SU-DHL-6 (cell line): ENCODE results near the gene PTPN14.

Experiments
- H2AFZ ChIP-seq: fragments of 200-600 bp; sonication (generic); 2 replicates; pipeline ENCODE4 v1.6.1; 2014; ENCODE audit warnings: low read depth, mild to moderate bottlenecking, moderate library complexity, mixed read lengths, antibody characterized with exemption, low read length; ENCODE audit not compliant: severe bottlenecking
- H3F3A ChIP-seq: fragments of 200-600 bp; shearing (Covaris generic); 2 replicates; pipeline ENCODE4 v1.6.0; 2016; ENCODE audit warnings: antibody characterized with exemption, mild to moderate bottlenecking; ENCODE audit not compliant: insufficient read depth
- H3K27ac ChIP-seq: fragments of 200-600 bp; sonication (generic); 2 replicates; pipeline ENCODE4 v1.5.1; 2016; ENCODE audit warnings: low read depth, mild to moderate bottlenecking, low read length, moderate library complexity, mixed read lengths
- H3K27me3 ChIP-seq: fragments of 200-600 bp; sonication (generic), shearing (Covaris generic); 2 replicates; pipeline ENCODE4 v1.6.0; 2014; ENCODE audit warnings: mild to moderate bottlenecking, low read length
- H3K36me3 ChIP-seq: fragments of 200-600 bp; sonication (generic); 2 replicates; pipeline ENCODE4 v1.6.1; 2014; ENCODE audit warnings: mild to moderate bottlenecking, low read length, mixed read lengths
- H3K4me2 ChIP-seq: fragments of 300-600, 200-600 bp; shearing (Covaris generic), sonication (generic); 2 replicates; pipeline ENCODE4 v1.6.0; 2014; ENCODE audit warnings: low read length, low read depth, mild to moderate bottlenecking; ENCODE audit not compliant: poor library complexity, severe bottlenecking
- H3K4me3 ChIP-seq: fragments of 200-600 bp; sonication (generic); 2 replicates; pipeline ENCODE4 v1.5.1; 2014; ENCODE audit warnings: antibody characterized with exemption, low read length, mild to moderate bottlenecking, mixed read lengths; ENCODE audit not compliant: insufficient read depth, poor library complexity, severe bottlenecking
- H3K79me2 ChIP-seq: fragments of 200-600 bp; sonication (generic); 2 replicates; pipeline ENCODE4 v1.6.1; 2014; ENCODE audit warnings: mild to moderate bottlenecking, low read length, moderate library complexity; ENCODE audit not compliant: insufficient read depth
- H3K9ac ChIP-seq: fragments of 200-600 bp; sonication (generic); 2 replicates; pipeline ENCODE4 v1.7.0; 2014; ENCODE audit warnings: mild to moderate bottlenecking, low read length
- H3K9me2 ChIP-seq: fragments of 200-600 bp; sonication (generic); replicated peaks from 2 replicates; pipeline ENCODE4 v1.6.1; 2014; ENCODE audit warnings: low read length; ENCODE audit not compliant: insufficient read depth
- H3K9me3 ChIP-seq: fragments of 200-600 bp; sonication (generic); 2 replicates; pipeline ENCODE4 v1.6.1; 2014; ENCODE audit warnings: low read length, mixed read lengths; ENCODE audit not compliant: insufficient read depth
- H4K20me1 ChIP-seq: fragments of 200-600 bp; sonication (generic); 2 replicates; pipeline ENCODE4 v1.6.1; 2014; ENCODE audit warnings: low read depth, mild to moderate bottlenecking, antibody characterized with exemption, low read length, moderate library complexity, mixed read lengths
- EZH2phosphoT487 ChIP-seq: fragments of 200-600 bp; sonication (generic), shearing (Covaris generic); conservative IDR thresholded peaks from 2 replicates; pipeline ENCODE4 v1.6.1; 2018; ENCODE audit warnings: mild to moderate bottlenecking, antibody characterized with exemption, low read length, moderate library complexity, mixed read lengths
- TF ChIP-seq, protein P1 (sequence below): fragments of 200-600 bp; sonication (generic); IDR thresholded peaks from one replicate; pipeline ENCODE4 v1.5.1; 2017; ENCODE audit warnings: antibody characterized with exemption, mild to moderate bottlenecking, low read length, moderate library complexity; ENCODE audit not compliant: insufficient read depth, poor library complexity, severe bottlenecking

The PTPN14 gene

DNA sequence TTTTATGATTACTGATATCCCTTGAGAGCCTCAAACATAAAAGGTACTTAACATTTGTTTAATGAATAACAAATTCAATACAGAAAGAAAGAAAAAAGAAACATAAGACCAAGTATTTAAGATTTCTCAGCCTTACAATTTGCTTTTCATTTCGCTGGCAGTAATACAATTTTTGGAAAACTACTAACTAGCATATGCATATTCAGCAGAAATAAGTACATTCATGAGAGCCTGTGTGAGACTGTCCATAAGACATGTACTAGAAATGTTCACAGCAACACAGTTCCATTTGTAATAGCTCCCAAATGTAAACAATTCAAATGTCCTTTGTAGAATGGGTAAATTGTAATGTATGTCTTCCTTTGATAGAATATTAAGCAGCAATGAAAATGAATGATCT is 119.2 kb downstream of the PTPN14 start:
- no peak overlapping the region for H2AFZ ChIP-seq
- no peaks in the 10 kb centered on the region for H3K9me3 ChIP-seq
- TF ChIP-seq, protein P1, sequence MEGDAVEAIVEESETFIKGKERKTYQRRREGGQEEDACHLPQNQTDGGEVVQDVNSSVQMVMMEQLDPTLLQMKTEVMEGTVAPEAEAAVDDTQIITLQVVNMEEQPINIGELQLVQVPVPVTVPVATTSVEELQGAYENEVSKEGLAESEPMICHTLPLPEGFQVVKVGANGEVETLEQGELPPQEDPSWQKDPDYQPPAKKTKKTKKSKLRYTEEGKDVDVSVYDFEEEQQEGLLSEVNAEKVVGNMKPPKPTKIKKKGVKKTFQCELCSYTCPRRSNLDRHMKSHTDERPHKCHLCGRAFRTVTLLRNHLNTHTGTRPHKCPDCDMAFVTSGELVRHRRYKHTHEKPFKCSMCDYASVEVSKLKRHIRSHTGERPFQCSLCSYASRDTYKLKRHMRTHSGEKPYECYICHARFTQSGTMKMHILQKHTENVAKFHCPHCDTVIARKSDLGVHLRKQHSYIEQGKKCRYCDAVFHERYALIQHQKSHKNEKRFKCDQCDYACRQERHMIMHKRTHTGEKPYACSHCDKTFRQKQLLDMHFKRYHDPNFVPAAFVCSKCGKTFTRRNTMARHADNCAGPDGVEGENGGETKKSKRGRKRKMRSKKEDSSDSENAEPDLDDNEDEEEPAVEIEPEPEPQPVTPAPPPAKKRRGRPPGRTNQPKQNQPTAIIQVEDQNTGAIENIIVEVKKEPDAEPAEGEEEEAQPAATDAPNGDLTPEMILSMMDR, result no peak
- no peak for TF ChIP-seq EZH2phosphoT487
- no peak overlapping the region for H3K9ac ChIP-seq
- no peak overlapping the region for H3K27ac ChIP-seq
- no peaks in the 10 kb centered on the region for H3K27me3 ChIP-seq
- H3K36me3 ChIP-seq, result no peaks in the 10 kb centered on the region
- no peak overlapping the region for H3K4me2 ChIP-seq
- no peaks in the 10 kb centered on the region for H3K9me2 ChIP-seq
- no peak overlapping the region for H3K4me3 ChIP-seq
- H3F3A ChIP-seq, result no peaks in the 10 kb centered on the region
- no peaks in the 10 kb centered on the region for H3K79me2 ChIP-seq
- H4K20me1 ChIP-seq, result no peaks in the 10 kb centered on the region

DNA sequence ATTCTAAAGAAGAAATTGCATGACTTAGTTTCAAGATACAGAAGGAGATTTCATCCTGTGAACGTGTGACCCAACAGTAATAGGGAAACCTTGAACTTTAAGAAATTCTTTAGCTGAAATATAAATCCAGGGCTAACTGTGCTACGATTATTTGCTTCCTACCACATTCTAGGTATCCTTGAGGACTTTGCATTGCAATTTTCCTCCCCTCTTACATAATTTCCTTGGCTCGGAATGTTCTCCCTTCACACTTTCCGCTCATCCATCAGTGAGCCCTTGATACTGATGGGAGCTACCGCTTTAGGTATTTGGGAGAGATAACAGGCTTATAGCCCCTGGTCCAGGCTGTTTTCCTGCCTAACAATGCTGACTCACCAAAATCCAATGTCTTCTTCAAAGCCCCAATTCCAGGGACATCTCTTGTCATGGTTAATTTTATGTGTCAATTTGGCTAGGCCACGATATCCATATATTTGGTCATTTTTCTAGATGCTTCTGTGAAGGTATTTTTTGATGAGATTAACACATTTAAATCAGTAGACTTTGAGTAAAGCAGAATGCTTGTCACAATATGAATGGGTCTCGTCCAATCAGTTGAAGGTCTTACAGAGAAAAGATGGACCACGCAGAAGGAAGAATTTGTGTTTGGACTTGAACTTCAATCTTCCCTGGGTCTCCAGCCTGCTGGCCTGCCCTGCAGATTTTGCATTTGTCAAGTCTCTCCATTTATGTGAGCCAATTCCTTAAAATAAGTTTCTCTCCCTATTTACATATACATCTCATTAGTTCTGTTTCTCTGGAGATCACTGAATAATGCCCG is 121.2 kb downstream of the PTPN14 start:
- Histone ChIP-seq H3K9me3 (no peaks in the 10 kb centered on the region), H4K20me1 (no peaks in the 10 kb centered on the region), H3F3A (no peaks in the 10 kb centered on the region), H3K4me3 (no peak overlapping the region), H3K4me2 (no peak overlapping the region), H2AFZ (no peak overlapping the region), H3K36me3 (no peaks in the 10 kb centered on the region), H3K27ac (no peak overlapping the region), H3K27me3 (no peaks in the 10 kb centered on the region), H3K79me2 (no peaks in the 10 kb centered on the region), H3K9ac (no peak overlapping the region), H3K9me2 (no peaks in the 10 kb centered on the region)
- no peak for TF ChIP-seq EZH2phosphoT487
- TF ChIP-seq, protein P1, result no peak

DNA sequence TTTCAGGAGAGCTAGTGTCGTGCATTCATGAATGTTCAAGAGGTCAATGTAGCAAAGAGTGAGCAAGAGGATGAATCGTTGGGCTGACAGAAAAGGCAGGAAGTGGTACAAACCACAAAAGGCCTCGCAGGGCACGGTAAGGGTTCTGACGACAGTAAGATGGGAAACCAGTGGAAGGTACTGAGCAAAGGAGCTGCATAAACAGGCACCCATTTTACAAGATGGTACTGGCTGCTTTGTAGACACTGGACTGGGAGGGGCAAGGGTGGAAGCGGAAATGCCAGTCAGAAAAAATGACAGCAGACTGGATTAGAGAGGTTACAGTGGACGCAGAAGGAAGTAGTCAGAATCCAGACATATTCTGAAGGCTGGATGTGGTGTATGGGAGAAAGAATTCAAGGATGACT is 123.5 kb downstream of the PTPN14 start:
- H3K79me2 ChIP-seq, result no peaks in the 10 kb centered on the region
- peak overlapping the region; percentile 66 for H2AFZ ChIP-seq
- H3K27ac ChIP-seq, result peak overlapping the region; percentile 22; the same call in 1 of the 2 replicates
- H3K9ac ChIP-seq, result no peak overlapping the region
- TF ChIP-seq, protein P1, result no peak
- TF ChIP-seq EZH2phosphoT487, result no peak
- no peak overlapping the region for H3K4me3 ChIP-seq
- H3K9me3 ChIP-seq, result no peaks in the 10 kb centered on the region
- H3K9me2 ChIP-seq, result no peaks in the 10 kb centered on the region
- no peaks in the 10 kb centered on the region for H3K36me3 ChIP-seq
- H3F3A ChIP-seq, result no peaks in the 10 kb centered on the region
- no peaks in the 10 kb centered on the region for H3K27me3 ChIP-seq
- no peaks in the 10 kb centered on the region for H4K20me1 ChIP-seq
- peak overlapping the region; percentile 35 for H3K4me2 ChIP-seq
